HG02852 (cell line): ENCODE data around the gene IL6.
"Not testable (repeated sequence)": the region's sequence is repeated elsewhere in the genome, so short reads cannot be mapped to it uniquely, and the experiment has no call there.

Experiments used
- ATAC-seq: cut with Tn5 transposase; IDR thresholded peaks from one replicate; pipeline ENCODE4 v1.9.1; 2021; ENCODE audit warnings: mild to moderate bottlenecking, moderate library complexity; ENCODE audit not compliant: unreplicated experiment

IL6 gene

DNA sequence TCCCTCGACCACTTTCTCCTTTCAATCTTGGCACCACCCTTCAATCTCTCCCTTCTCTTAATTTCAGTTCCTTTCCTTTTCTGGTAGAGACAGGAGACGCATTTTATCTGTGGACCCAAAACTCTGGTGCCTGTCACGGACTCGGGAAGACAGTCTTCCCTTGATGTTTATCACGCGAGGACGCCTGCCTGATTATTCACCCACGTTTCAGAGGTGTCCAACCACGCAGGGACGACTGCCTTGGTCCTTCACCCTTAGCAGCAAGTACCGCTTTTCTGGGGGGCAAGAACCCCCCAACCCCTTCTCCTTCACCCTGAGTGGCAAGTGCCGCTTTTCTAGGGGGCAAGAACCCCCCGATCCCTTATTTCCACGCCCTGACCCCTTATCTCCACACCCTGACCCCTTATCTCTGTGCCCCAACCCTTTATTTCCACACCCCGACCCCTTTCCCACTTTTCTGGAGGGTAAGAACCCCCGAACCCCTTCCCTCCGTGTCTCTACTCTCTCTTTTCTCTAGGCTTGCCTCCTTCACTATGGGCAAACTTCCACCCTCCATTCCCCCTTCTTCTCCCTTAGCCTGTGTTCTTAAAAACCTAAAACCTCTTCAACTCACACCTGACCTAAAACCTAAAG, 22.9 kb upstream of the IL6 start:
- not testable (repeated sequence) for ATAC-seq

DNA sequence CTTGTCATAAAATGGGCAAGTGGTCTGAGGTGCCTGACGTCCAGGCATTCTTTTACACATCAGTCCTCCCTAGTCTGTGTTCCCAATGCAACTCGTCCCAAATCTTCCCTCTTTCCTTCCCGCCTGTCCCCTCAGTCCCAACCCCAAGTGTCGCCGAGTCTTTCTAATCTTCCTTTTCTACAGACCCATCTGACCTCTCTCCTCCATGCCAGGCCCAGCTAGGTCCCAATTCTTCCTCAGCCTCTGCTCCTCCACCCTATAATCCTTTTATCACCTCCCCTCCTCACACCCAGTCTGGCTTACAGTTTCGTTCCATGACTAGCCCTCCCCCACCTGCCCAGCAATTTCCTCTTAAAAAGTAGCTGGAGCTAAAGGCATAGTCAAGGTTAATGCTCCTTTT, 22.3 kb upstream of the IL6 start:
- ATAC-seq: not testable (repeated sequence)

DNA sequence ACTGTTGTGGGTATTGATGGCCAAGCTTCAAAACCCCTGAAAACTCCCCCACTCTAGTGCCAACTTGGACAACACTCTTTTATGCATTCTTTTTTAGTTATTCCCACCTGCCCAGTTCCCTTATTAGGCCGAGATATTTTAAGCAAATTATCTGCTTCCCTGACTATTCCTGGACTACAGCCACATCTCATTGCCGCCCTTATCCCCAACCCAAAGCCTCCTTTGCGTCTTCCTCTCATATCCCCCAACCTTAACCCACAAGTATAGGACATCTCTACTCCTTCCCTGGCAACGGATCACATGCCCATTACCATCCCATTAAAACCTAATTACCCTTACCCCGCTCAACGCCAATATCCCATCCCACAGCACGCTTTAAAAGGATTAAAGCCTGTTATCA, 21.1 kb upstream of the IL6 start:
- not testable (repeated sequence) for ATAC-seq

DNA sequence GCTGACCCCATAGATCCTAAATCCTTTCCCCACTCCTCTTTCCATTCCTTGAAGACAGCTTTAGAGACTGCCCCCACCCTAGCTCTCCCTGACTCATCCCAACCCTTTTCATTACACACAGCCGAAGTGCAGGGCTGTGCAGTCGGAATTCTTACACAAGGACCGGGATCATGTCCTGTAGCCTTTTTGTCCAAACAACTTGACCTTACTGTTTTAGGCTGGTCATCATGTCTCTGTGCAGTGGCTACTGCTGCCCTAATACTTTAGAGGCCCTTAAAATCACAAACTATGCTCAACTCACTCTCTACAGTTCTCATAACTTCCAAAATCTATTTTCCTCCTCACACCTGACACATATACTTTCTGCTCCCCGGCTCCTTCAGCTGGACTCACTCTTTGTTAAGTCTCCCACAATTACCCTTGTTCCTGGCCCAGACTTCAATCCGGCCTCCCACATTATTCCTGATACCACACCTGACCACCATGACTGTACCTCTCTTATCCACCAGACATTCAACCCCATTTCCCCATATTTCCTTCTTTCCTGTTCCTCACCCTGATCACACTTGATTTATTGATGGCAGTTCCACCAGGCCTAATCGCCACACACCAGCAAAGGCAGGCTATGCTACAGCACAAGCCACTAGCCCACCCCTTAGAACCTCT, 19.8 kb upstream of the IL6 start:
- ATAC-seq: not testable (repeated sequence)

DNA sequence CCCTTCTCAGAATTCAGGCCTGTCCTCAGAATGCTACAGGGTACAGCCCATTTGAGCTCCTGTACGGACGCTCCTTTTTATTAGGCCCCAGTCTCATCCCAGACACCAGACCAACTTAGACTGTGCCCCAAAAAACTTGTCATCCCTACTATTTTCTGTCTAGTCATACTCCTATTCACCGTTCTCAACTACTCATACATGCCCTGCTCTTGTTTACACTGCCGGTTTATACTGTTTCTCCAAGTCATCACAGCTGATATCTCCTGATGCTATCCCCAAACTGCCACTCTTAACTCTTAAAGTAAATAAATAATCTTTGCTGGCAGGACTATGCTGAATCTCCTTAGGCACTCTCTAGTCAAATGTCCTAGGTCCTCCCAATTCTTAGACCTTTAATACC, 18.8 kb upstream of the IL6 start:
- ATAC-seq: not testable (repeated sequence)

DNA sequence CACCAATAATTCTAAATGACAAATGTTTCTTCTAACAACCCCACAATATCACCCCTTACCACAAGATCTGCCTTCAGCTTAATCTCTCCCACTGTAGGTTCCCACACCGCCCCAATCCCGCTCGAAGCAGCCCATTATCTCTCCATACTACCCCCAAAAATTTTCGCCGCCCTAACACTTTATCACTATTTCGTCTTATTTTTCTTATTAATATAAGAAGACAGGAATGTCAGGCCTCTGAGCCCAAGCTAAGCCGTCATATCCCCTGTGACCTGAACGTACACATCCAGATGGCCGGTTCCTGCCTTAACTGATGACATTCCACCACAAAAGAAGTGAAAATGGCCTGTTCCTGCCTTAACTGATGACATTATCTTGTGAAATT, 18.3 kb upstream of the IL6 start:
- ATAC-seq: not testable (repeated sequence)

DNA sequence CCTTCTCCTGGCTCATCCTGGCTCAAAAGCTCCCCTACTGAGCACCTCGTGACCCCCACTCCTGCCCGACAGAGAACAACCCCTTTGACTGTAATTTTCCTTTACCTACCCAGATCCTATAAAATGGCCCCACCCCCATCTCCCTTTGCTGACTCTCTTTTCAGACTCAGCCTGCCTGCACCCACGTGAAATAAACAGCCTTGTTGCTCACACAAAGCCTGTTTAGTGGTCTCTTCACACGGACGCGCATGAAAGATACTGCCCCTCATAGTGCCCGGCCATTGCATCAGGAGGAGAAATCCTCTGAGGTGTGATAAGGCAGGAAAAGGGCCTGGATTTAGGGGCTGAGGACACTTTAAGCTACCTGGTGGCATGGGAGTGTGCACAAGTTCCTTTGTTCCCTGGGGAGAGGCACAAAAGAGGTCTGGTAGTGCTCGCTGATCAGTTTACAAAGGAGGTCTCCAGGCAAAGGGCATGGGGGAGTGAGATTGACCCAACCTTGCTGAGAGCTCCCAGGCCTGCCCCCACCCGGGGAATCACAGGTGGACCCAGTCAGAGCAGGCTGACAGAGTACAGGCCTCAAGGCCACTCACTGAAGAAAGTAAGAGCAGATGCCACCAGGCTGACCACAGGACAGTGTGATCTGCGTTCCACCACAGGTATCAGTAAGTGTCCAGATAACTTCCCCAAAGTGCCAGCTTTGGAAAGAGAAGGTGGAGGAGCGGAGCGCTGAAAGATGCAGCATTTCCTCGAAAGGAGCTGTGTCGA, 17.8 kb upstream of the IL6 start:
- ATAC-seq: not testable (repeated sequence)

DNA sequence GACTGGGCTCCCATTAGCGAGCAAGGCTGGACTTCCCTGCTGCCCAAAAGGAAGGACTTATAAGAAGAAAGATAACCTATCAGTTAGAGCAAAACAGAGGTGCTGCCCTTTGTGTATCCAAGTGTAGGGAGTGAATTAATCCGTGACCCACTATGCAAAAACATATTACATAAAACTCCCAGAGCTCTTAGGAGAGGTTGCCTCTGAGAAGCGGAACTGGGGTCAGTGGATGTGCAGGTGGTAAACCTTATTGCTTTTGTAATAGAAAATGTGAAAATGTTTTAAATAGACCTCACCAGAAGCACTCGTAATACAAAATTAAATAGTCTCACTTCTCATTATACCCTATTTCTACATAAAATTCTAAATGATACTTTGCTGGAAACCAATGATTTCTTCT, 17.1 kb upstream of the IL6 start:
- ATAC-seq: no peak

DNA sequence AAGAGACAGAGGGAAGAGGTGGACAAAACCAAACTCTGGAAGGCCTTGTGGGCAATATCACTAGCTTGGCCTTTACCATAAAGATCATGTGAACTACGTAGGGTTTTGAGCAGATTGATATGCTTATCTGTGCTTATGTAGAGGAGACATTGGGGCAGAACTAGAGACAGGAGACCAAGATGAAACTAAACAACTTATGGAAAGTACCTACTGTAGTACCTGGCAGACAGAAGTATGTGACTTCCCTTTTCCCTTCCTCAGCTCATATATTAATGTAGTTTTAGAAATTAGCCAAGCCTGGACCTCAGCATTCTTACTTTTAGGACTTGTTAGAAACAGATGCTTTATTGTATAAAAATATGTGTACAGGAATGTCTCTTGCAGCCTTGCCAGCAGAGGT, 14.0 kb upstream of the IL6 start:
- ATAC-seq: peak; percentile 64

DNA sequence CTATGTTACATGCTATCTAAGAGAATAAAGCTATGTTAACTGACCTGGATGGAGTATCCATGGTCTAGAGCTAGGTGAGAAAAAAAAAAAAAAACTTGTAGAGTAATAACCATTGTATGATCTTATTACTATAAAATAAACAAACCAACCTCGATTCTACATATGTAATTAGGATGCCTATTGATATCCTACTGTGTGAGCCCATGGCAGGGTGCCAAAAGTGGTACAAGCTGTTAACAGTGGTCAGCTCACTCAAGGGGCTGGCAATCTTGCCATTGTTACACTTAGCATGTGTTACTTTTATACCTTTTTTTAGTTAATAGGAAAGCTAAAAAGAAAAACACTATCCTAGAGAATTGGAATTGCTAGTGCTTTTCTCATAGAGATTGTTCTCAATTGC, 13.5 kb upstream of the IL6 start:
- no peak for ATAC-seq

DNA sequence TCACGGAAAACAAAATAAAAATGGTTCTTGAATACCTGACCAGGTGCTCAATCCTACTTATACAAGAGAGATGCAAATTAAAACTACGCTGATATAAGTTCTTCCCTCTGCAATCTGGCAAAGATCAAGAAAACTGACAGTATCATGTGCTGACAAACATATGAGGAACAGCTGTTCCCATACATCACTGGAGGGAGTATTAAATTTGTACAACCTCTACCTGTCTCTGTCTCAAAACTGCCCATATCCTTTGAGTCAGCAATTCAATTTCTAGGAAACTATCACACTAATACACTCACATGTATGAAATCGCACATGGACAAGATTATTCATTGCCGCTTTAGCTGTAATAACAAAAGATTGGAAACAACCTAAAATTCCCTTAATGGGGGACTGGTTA, 11.0 kb upstream of the IL6 start:
- ATAC-seq: no peak

DNA sequence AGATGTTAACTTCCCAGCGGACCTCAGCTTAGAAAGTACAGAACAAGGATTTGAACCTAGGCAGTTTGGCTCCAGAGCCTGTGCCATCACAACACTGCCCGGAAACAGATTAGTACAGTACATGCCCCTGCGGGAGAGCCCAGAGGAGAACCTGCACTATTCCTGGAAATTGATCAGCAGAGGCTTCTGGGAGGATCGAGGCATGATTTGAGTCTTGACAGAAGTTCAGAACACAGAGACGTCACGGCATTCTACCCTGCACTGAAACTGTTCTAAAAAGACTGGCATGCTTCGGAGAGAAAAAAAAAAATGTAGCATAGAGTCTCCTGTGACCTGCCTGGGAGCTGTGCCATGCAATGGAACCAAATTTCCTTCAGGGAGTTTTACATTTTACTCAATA, 9.2 kb upstream of the IL6 start:
- ATAC-seq: no peak

DNA sequence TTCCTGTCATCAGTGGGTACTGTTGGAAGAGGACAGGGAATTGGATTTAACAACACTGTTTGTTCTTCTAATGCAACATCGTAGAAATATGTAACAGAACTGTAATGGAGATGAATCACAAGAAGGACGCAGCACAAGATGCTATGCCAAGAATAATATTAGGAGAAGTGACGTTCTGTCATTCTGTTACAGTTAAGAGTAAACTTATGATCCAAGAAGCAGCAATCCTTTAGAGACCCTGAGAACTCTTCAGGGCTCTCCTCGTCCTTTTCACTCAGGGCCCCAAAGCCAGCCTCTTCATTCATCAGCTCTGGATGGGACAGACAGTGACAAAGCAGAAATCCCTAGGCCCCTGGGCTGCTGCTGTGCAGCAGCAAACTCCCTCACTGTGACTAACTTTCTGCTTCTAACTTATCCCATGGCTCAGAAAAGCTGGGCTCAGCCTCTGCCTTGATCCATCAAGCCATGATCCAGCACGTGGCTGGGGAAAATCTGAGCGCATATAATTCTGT, 8.7 kb upstream of the IL6 start:
- ATAC-seq: no peak

DNA sequence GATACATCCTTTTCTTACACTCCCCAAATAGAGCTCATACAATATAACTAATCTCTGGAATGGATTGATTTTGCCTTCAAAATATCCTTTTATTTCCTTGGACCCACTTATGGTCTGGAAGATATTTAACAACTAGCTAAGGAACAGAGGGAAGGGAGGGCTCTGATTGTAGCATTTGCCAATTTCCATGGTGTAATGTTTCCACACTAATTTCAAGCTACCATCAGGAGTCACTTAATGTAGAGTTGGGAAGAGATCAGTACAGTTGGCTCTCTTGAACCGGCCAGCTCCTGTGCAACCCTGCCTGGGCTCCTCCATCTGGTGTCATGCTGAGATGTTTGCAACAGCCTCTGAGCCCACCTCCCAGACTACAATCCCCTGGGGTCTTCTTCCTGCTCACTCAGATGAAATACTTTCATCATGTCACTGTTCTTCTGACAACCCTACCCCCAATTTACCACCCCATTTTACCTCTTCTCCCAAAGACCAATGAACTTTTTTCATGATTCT, 8.0 kb upstream of the IL6 start:
- ATAC-seq: no peak

DNA sequence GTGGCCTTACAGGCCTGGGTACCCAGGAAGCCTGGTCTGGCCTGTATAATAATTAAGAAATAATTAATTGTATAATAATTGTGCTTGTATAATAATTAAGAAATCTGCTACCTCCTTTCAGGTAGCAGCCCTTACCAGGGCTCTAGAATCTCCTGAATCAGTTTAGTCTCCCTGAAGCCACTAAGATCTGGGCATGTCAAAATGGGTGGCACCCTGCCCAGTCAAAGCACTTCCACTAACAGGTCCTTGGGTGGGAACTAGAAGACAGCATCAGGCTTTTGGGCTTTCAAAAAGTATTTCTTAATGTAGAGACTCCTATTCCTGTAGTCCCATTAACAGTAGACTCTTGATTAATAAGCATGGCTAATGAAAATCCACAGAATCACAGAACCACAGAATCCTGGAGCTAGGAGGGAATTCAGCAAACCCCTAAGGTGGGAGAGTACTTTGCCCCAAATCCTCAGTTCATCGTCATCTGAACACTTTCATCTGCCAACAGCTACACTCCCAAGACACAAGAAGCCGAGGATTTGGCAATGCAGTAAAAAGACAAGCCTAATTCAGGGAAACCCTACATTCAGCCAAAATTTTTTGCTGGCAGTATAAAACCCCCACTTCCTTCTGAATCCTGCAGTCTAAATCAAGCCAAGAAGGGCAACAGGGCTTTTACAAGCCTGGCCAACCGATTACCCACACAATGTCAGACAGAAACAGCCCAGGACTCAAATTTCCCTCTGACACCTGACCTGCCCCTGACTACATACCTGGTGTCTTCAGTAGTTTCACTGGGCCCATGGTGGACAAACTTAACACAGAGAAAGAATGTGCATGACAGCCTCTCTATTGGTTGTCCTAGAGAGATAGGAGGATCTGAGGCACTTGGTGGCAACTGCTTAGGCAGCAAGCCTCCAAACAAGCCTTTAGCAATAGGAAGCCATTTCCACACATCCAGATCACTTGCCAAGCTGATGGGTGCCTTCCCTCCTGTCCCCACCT, 5.9 kb upstream of the IL6 start:
- no peak for ATAC-seq

DNA sequence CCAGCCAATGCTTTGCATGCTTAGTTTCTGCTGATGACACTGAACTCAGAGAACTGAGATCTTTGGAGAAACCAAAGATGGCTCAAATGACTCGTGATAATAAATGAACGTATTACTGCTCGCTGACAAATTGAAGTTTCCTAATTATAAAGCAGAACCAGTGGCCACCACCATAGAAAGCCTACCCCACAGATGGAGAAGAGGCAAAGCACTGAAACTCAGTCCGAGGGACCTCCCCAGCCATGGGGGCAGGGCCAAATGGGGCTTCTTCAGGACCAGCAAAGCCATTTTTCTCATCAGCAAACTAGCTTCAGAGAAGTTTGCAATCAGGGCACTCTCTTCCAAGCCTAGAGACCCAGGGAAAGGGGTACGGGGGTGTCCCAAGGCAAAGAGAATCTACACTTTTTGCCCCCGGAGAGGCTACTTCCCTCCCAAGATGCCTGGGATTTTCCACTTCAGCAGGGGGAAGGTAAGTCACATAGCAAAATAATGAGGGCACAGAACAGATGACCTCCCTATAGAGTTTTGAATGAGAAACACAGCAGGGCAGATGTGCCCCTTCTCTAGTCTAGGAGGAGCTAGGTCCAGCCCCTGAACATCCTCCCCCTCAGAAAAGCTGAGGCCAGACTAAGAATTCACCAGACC, 4.3 kb upstream of the IL6 start:
- ATAC-seq: no peak

DNA sequence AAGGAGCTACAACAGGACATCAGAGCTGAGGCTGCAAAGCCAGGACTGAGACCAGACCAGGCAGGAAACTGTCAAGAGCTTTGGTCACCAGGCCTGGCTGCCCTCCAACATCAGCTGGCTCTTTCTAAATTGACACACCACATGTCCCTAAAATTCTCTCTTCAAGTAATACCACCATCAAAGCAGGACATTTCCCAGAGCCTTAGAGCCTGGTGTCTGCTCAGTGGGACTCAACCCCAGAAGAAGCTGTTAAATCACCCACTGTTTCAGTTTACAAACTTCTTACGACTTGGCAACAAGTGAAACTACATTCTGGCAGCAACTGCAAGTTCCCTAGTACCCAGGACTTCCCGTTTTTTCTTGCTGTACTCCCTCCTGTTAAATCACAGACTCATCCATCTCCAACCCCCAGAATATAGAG, 3.8 kb upstream of the IL6 start:
- ATAC-seq: no peak

DNA sequence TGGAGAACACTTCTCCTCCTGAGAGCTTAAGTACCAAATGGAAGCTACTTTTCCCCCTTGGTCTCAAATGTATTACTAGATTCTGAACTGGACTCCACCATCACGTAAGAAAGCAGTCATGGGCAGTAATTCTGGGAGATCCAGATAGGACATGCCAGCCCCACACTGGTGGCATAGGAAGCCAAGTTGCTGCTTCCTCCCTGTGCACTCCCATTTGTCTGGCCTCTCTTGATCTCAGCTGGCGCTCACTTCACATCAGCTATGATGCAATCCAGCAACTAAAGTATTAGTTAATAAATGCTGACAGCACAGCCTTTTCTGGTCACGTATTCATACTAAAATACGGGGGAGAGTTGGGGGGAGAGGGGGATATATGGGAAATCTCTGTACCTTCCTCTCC, 3.4 kb upstream of the IL6 start:
- ATAC-seq: no peak

DNA sequence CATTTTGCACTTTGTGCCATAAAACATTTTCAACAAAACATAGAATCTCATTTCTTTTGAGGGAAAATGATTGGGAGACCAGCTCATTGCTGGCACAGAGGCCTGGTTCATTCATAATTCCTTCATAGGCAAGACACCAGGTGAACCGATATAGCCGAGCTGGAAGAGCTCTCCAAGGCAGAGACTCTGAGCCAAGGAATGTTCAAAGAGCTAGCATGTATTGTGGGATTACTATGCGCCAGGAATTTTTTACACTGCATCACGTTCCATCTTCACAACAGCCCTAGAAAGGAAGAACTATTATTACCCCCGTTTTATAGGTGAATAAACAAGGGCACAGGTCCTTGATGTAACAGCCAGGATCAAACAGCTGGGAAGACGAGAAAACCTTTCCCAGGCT, 2.1 kb upstream of the IL6 start:
- no peak for ATAC-seq

DNA sequence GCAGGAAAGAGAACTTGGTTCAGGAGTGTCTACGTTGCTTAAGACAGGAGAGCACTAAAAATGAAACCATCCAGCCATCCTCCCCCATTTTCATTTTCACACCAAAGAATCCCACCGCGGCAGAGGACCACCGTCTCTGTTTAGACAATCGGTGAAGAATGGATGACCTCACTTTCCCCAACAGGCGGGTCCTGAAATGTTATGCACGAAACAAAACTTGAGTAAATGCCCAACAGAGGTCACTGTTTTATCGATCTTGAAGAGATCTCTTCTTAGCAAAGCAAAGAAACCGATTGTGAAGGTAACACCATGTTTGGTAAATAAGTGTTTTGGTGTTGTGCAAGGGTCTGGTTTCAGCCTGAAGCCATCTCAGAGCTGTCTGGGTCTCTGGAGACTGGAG, 1.4 kb upstream of the IL6 start:
- no peak for ATAC-seq
